Measurements from ENCODE around the gene KIAA1958. TPM values are rescaled to one million over a fixed set of nuclear protein-coding genes. Genes with fewer than 3 reads are reported as not detected.

The KIAA1958 gene
- total RNA-seq, 1 donor from 2014 or later, result 12.2 TPM

DNA sequence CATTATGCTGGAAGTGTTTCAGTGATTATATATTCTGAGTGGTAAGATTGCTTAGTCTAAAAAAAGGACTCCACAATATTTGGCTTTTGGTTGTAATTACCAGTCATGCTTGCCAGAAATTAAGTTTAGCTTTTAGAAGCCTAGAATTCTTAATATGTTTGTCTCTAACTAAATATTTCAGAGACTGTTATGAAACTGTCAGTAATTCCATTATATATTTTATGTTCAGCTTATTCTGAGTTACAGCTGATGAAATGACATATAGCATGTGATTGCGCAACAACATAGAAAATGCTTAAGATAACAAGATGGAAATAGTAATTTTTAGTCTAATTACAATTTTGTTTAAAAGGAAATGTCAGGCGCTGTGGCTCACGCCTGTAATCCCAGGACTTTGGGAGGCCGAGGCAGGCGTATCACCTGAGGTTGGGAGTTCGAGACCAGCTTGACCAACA, 44.2 kb downstream of the KIAA1958 start:
- no peak for DNase-seq (ENCODE audit: low spot score)

DNA sequence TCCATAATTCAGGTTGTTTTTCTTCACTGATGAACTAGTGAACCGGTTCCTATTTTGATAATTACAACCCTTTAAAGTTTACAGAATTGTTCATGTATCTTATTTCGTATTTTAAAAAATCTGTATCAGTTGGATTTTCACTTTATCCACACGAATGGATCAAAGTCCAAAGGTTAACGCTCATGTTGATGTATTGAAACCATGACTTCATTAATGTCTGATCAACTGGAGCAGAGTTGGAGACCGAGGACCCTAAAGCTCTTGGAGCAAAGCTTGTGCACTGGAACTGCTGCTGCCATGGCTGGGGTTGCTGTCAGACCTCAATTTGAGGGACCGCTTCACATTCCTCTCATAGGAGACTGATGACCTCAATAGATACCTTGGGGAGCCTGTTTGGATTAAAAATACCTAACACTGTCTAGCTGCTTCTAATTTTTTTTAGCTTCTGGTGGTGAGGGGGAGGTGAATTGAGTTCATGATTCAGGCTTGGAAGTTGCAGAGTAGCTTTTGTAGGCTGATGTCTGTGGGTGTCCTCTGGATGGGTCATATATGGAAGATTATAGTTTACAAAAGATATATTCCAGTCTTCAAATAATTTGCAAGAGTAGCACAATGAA, 45.1 kb downstream of the KIAA1958 start:
- no peak for DNase-seq (ENCODE audit: low spot score)

DNA sequence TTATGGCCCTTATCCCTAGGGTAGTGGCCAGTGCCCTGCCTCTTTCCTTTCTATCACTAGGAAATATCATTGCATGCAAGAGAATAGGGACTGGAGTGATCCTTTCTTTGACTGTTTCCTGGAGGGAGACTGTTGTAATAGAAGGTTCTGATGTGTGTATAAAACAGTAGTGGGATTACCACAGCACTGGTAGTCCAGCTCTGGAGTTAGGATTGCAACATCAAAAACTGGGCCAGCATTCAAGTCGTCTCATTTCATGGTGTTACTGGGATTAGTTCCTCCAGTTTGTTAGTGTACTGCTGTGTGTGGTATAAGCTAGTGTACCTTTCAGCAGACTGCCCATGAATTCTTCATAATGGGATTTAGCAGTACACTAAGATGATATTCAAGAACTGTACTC, 45.8 kb downstream of the KIAA1958 start:
- peak; percentile 53 for DNase-seq (ENCODE audit: low spot score)

DNA sequence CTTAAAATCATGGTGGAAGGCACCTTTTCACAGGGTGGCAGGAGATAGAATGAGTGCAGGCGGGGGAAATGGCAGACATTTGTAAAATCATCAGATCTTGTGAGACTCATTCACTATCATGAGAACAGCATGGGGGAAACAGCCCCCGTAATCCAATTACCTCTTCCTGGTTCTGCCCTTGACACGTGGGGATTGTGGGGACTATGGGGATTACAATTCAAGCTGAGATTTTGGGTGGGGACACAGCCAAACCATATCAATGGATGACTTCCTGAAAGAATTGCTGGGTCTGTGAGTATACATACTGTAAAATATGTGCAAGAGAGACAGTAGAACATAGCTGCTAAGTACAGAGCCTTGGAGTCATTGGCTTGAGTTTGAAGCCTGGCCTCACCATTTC, 47.0 kb downstream of the KIAA1958 start:
- no peak for DNase-seq (ENCODE audit: low spot score)

DNA sequence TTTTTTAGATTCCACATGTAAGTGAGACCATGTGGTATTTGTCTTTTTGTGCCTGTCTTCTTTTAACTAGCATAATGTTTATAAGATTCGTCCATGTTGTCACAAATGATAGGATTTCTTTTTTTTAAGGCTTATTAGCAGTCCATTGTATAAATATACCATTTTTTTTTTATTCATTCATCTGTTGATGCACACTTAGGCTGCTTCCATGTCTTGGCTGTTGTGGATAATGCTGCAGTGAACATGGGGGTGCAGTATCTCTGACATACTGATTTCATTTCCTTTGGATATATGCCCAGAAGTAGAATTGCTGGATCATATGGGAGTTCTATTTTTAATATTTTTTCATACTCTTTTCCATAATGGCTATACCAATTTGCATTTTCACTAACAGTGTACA, 48.7 kb downstream of the KIAA1958 start:
- DNase-seq (ENCODE audit: low spot score), result no peak

DNA sequence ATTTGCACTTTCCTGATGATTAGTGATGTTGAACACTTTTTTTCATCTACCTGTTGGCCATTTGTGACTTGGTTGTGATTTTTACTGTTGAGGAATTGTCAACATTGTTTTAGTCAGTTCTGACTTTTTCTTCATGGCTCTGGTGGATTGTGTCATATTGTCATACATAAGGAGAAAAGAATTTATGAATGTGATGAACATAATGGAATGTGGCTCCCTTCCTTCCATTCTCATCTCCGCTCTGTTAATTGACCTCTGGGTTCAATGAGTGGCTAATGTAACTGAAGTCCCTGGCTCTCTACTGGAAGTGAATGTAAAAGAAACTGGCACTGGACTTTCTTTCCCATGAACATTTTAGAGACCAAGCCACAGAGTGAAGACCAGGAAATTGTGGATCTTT, 49.2 kb downstream of the KIAA1958 start:
- no peak for DNase-seq (ENCODE audit: low spot score)

DNA sequence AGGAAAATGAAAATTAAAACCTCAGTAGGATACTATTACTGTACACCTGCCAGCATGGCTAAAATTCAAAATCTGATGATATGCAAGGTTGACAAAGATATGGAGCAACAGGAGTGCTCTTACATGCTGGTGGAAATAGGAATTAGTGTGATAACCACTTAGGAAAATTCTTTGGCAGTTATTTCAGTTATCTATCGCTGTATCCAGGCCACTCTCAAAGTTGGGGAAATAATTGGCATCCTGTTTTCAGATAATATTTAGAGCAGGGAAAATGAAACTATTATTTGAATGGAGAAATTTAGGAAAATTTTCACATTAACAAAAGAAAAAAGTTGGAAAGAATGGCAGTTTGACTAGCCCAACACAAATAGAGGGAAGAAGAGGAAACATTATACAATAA, 50.9 kb downstream of the KIAA1958 start:
- DNase-seq (ENCODE audit: low spot score), result no peak

DNA sequence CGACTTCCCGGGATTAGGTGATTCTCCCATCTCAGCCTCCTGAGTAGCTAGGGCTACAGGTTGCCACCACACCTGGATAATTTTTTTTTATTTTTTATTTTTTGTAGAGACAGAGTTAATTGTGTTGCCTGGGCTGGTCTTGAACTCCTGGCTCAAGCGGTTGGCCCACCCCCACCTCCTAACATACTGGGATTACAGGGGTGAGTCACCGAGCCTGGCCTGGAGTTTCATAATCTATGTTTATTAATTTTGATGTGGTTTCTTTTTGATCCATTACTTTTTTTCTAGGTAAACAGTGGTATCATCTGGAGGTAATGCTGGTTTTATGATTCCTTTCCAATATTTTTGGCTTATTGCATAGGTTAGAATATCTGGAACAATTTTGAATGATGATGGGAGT, 54.2 kb downstream of the KIAA1958 start:
- DNase-seq (ENCODE audit: low spot score), result no peak

DNA sequence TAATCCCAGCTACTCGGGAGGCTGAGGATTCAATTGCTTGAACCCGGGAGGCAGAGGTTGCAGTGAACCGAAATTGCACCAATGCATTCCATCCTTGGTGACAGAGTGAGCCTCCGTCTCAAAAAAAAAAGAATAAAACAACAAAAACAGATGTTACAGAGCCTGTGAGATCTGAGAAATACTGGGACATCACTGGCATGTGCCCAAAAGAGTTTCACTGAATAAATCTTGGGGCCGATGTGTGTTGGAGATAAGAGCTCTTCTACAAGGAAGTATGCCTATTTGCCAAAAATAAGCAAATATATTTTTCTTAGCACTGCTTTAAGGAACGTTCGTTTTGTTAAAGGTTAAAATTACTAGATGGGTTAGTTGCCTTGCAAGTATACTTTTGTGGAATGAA, 55.1 kb downstream of the KIAA1958 start:
- DNase-seq (ENCODE audit: low spot score), result no peak

DNA sequence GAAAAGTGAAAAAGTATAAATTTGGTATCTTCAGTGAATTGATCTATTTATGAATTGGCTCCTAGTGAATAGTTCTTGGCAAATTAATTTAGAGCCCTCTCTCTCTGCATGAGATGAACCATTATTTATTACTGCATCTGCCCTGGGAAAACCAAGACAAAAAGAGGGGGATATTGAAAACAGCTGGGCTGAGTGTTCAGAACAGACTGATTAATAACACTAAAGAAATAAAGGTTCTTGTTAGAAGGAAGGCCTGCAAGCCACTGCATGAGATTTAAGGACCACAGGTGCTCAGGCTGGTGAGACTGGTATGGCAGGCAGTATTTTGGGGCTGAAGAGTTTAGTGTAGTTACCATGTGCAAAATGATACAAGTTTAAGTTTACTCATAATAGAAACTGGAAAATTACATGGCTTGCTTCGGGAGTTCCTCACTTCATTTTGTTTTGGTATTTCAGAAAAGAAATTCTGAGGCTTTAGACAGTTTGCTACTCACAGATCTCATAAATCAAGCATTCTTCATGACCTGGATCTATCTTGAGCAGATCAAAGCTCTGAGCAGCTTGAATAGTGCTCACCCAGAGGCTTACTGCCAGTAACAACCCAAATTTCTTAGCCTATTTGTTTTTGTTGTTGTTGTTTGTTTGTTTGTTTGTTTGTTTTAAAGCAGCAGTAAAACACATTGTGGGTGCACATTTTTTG, 56.1 kb downstream of the KIAA1958 start:
- no peak for DNase-seq (ENCODE audit: low spot score)

DNA sequence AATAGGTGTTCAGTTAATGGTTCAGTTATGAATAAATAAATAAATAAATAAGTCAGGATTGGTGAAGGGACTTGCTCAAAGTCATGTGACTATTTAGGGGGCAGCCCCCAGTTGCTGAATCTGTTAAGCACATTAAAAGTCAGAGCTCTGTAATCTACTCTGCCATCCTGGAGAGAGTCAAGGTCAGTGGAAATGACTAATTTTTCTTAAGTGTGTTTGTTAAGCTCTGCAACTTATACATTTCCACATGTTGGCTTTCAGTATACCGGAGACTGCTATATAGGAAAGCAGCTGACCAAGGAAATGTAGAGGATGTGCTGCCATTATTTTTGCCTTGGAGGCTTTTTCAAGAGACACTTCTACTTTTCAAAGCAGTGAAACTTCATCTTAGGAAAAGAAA, 57.9 kb downstream of the KIAA1958 start:
- no peak for DNase-seq (ENCODE audit: low spot score)

DNA sequence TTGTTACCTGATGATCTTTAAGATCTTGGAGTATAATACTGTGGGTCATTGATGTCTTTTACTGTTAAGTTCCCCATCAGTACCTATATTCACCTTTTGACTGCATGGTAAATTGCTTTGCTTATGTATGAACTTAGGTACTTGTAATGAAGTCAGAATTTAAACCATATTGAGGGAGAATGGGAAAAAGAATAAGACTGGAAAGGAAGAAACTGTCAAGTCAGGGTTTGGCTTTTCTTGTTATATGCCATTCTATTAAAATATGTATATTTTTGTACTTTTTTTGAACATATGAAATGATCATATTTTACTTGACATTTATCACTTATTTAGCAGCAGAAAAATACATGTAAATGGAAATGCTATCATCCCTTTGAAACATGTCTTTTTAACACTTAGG, 58.6 kb downstream of the KIAA1958 start:
- DNase-seq (ENCODE audit: low spot score), result no peak

DNA sequence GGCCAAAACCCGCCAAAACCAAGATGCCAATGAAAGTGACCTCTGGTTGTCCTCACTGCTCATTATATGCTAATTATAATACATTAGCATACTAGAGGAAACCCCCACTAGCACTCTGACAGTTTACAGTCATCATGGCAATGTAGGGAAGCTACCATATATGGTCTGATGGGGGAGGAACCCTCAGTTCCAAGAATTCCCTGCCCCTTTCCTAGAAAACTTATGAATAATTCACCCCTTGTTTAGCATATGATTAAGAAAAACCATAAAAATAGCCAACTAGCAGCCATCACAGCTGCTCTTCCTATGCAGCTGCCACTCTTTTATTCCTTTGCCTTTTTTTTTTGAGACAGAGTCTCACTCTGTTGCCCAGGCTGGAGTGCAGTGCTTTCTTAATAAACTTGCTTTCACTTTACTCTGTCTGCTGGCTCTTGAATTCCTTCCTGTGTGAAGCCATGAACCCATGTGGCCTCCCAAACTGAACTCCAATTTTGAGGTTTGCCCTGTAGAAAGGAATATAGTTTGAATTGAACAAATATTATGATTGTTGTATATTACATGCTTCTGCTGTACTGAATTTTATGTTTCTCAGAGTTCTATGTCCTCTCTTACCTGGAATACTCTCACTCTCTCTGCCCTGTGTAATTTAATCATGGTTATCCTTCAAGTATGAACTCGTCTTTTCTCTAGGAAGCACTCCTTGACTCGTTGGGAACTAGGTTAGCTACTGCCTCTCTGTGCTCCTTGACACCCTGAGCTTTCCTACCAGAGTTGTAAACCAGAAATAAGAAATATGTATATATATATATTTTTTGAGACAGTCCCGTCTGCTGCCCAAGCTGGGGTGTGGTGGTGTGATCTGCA, 59.8 kb downstream of the KIAA1958 start:
- no peak for DNase-seq (ENCODE audit: low spot score)

DNA sequence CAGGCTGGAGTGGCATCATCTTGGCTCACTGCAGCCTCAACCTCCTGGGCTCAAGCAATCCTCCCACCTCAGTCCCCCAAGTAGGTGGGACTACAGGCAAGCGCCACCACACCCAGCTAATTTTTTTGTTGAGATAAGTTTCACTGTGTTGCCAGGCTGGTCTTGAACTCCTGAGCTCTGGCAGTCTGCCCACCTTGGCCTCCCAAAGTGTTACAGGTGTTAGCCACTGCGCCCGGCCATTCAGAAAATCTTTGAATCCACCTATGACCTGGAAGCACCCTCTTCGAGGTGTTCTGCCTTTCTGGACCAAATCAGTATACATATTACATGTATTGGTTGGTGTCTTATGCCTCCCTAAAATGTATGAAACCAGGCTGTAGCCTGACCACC, 61.4 kb downstream of the KIAA1958 start:
- no peak for DNase-seq (ENCODE audit: low spot score)

DNA sequence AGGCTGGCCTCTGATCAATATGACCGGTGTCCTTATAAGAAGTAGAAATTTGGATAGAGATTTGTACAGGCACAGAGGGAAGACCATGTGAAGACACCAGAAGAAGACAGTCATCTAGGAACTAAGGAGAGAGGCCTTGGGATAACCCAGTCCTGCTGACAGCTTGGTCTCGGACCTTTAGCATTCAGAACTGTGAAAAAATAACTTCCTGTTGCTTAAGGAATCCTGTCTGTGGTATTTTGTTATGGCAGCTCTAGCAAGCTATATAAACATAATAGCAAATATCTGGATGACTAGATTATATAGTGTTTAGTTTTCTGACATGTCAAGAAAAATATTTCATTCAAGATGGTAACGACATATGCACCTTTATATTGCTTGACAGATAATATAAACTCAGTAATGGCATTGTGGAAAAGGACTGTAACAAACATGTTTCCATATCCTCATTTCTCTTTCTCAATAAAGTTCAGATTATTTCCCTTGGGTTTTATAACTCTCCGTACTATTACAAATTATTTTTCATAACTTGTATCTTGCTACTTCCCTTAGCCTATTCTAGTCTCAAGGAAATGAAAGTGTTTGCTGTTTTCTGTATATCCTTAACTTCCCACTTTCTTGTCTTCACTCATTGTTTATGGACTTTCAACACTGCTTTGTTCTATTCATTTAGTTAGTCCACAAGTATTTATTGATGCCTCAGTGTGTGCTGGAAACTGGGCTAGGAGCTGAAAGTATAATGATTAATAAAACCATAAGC, 62.4 kb downstream of the KIAA1958 start:
- no peak for DNase-seq (ENCODE audit: low spot score)

DNA sequence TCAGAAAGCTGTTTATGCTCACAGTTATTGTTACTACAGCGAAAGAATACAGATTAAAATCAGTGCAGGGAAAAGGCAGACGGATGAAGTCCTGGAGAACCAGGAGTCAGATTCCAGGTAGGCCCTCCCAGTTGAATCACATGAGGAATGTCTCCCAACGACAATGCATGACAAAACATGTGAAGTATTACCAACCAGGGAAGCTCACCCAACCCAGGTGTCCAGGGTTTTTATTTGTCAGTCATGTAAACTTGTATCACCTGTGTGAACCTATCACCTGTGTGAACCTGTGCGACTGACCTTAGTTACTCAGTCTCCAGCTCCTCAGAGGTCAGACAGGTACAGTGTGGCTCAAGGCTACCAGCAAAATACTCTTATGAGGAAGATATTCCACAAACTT, 63.9 kb downstream of the KIAA1958 start:
- DNase-seq (ENCODE audit: low spot score), result no peak

DNA sequence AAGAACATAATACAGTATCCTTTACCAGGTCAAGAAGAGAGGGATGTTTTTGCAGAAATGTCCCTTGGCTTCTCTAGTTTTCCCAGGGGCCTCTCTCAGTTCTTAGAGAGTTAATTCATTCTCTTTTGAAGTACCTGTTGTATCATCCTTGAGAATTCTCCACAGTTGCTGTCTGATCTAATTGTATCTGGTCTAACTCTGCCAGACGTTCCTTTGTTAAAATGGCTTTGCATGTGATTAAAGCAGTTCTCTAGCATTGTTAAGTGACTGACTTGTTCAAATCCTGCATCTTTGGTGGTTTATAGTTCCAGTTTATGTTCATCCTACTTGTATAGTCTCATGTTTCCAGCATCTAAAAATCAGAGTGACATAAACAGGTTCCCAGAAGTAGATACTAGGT, 65.0 kb downstream of the KIAA1958 start:
- no peak for DNase-seq (ENCODE audit: low spot score)

DNA sequence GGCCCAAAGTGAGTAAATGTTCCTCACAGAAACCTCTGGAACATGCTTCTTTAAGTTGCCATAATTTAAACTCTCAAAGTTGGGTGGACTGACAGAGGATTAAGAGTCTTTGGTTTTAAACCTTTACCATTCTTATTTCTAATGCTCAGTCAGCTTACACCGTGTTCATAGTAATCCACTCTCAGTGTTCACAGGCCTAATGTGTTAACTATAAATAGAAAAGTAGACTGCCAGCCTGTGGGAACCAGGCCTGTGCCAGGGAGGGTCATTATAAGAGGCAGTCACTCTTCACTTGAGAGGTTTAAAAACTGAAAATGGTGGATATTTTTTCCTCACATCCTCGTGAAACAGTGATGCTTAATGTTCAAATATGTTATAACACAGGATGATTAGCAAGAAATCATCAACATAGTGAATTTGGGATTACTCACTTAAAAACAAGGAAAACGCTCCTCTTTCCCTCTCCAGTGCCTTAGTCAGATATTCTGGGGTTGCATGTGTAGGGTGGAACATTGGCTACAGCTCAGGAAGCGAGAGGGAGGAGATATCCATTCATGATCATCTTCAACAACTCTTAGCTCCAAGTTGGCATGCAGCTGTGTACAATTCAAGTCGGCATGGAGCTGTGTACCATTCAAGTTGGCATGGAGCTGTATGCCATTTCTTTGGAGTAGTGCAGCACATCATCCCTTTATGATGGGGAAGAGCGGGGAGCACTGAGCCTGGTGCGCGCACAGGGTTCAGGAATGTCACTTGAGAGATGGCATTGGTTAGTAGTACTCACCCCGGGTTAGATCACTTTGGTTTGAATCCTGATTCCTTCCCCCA, 65.8 kb downstream of the KIAA1958 start:
- no peak for DNase-seq (ENCODE audit: low spot score)

DNA sequence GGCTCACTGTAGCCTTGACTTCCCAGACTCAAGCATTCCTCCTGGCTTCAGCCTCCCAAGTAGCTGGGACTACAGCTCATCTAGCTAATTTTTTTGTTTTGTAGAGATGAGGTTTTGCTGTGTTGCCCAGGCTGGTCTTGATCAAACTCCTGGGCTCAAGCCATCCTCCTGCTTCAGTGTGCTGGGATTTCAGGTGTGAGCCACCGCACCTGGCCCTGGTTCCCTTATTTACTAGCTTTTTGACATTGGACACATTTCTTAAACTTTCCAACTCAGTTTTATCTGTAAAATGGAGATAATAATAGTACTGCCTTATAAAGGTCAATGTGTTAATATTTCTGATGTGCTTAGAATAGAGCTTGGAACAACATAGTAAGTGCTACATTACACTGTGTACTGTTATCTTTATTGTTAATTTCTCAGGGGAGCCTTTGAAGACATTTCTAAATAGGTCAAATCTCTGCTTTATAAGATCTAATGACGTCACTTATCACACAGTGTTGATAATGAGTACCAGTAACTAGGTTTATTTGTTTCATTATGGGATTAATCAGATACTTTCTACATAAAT, 66.7 kb downstream of the KIAA1958 start:
- DNase-seq (ENCODE audit: low spot score), result no peak

DNA sequence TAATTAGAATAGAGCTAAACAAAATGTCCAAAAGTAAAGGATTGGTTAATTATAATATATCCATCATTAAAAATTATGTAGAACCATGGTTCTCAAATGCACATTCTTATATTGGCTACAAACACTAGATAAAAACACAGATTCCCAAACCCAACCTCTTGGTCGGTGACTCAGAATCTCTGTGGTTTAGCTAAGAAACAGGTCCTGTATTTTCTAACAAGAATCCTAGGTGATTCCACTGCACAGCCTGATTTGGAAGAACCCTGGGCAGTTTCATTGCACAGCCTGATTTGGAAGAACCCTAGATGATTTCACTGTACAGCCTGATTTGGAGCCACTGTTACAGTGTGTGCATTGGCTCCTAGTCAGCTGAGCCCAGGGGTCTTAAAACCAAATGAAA, 67.9 kb downstream of the KIAA1958 start:
- no peak for DNase-seq (ENCODE audit: low spot score)

DNA sequence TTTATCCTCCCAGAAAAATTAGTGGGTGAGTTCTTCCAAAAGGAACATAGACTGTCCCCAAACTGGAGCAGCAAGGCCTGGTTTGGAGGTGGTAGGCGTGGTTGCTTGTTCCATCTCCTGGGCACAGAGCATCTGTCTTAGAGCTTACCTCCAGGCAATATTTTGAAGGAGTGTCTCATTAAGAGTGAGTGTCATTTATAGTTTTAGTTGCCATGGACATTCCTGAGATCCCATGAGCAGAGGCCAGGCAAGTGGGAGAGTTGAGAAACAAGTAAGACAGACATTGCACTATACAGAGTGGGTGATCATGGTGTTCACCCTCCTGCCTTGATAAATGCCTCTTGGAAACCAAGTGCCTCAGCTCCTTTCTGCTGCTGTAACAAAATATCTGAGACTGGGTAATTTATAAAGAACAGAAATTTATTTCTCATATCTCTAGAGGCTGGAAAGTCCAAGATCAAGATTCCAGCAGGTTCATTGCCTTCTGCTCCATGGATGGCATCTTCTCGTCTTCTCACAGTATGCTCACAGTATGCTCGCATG, 68.5 kb downstream of the KIAA1958 start:
- no peak for DNase-seq (ENCODE audit: low spot score)
